ENCODE measurements around the gene FBXW4.

- TF ChIP-seq CTCF (conservative IDR thresholded peaks at IDR 0.05; ENCODE audit: low read length) (no peak), EZH2phosphoT487 (IDR thresholded peaks at IDR 0.05; ENCODE audit: borderline replicate concordance, low read depth, low read length) (no peak)
Observed at GRCh38 chr10:101630633-101630920, 64.4 kb downstream of the FBXW4 start.
